HG02973 (cell line): ENCODE measurements around the gene TRPM3.
"Not testable (repeated sequence)": the region's sequence is repeated elsewhere in the genome, so short reads cannot be mapped to it uniquely, and the experiment has no call there.

Experiments used
- ATAC-seq: cut with Tn5 transposase; IDR thresholded peaks from one replicate; pipeline ENCODE4 v1.9.1; 2021; ENCODE audit warnings: moderate library complexity; ENCODE audit not compliant: unreplicated experiment

Gene TRPM3

DNA sequence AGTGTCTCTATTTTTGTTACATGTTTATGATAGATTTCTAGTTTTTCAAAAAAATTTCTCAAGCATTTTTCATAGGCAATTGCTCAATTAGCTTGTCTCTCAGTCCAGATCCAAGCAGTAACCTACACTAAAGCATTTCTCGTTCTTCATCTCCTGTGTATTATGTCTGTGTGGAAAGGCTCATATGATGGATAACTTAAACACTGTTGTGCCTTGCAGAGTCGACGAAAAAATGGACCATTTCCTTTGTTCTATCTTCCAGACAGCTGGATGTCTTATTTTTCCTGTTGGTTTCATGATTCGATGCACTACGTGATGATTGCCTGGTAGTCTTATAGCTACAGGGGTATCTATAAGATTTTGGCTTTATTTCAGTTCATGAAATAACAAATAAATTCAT, 347.8 kb downstream of the TRPM3 start:
- no peak for ATAC-seq

- no peak for ATAC-seq
Measured at GRCh38 chr9:70772601-70773000, 348.8 kb downstream of the TRPM3 start.

DNA sequence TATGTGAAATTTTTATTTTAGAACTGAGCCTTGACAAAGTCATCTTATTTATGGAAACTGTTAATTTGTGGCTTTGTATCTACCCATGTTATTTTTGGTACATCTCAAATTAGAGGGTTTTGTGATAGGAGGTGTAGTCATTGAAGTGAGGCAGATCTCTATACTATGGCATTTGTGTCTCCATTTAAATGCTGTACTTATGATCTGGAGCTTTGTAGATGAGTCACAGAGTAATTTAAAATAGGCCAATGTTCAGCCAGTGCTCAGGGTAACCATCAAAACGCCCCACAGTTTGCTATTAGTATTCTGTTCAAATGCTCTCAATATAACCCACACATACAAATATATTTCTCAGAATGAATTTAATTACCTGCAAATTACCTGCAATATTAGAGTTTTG, 355.5 kb downstream of the TRPM3 start:
- no peak for ATAC-seq

DNA sequence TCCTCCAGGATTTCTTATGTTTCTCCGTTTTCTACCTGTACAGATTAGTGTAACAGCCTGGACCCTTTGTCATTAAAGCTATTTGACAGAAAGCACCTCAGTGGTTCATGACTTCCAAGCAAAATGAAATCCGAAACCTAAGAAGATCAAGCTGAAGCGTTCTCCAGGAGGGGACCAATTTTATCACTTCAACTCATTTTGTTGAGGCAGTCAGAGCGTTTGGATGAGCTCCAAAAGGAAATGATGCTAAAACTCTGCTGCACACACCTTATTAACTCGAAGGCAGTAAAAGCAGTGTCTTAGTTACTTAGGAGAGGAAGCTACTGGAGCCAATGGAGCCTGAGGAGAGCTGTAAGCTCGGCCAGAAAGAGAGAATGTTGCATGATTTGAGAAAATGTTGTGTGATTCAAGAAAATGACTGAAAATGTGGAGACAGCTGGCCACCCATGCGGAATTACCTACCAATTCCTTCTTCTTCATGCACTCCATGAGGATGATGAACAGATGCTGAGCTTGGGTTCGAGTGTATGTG, 360.2 kb downstream of the TRPM3 start:
- ATAC-seq: no peak

- no peak for ATAC-seq
Measured at GRCh38 chr9:70760228-70760627, 361.2 kb downstream of the TRPM3 start.

- ATAC-seq: no peak
Measured at GRCh38 chr9:70753311-70753710, 368.1 kb downstream of the TRPM3 start.

DNA sequence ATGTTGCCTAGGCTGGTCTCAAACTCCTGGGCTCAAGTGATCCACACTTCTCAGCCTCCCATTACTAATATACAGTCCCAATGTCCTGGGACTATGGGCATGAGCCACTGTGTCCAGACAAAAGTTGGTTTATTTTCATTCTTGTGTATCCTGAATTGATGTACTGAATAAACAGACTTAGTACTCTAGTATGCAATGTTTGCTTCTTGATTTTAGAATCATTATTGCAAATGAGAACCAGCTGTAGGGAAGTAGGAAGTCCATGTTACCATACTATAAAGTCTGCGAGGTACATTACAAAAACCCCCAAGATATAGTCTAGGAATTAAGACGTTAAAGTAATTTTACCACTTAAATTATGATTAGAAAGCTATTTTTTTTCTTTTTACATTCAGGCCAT, 372.4 kb downstream of the TRPM3 start:
- no peak for ATAC-seq

DNA sequence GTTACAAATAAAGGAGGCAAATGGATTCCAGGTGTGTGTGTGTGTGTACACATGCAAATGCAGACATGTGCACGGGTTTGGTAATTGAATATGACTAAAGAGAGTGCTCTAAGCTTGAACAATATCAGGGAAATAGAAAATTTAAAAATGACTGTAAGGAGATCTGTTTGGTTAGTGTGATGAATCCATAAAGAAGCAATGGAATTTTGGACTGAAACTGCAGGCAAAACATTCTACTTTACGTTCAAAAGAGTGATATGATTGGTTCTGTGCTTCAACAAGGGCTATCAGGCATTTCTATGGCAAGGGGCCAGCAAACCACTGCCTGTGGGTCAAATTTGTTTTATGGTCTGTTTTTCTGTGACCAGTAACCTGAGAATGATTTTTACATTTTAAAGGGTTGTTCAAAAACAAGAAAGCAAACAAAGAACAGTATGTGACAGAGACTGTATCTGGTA, 374.1 kb downstream of the TRPM3 start:
- no peak for ATAC-seq

DNA sequence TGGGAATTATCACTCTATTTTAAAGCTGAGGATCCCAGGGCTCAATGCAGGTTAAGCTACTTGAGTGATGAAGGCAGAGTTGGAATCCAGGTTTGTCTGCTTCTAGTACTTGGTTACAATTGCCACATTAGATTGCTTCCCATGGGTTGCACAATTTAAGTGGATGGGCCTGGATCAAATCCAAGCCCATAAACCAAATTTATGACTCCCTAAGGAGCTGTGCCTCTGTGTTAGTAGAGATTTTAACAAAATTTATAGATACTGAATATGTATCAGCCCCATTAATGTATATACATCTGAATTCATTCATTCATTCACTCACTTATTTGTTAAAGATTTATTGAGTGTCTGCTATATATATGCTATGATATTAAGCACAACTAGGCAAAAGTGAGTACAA, 374.7 kb downstream of the TRPM3 start:
- no peak for ATAC-seq

- no peak for ATAC-seq
Measured at GRCh38 chr9:70746316-70746715, 375.1 kb downstream of the TRPM3 start.

DNA sequence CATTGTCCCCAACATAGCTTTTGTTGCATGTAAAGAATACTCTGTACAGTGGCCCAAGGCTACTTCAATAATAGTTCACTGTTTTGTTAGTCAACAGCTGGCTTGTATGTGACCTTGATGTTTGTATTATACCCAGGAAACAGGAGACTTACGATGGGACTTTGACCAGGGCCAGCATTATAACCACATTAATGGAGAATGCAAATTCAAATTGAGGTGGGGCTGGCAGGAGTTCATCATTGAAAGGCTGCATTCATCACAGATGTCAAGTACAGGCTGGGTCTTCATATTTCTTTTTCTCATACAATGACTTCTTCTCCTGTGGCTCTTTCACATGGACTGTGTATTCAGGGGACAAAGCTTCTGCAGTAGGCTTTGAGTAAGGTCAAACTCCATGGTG, 396.6 kb downstream of the TRPM3 start:
- ATAC-seq: not testable (repeated sequence)

DNA sequence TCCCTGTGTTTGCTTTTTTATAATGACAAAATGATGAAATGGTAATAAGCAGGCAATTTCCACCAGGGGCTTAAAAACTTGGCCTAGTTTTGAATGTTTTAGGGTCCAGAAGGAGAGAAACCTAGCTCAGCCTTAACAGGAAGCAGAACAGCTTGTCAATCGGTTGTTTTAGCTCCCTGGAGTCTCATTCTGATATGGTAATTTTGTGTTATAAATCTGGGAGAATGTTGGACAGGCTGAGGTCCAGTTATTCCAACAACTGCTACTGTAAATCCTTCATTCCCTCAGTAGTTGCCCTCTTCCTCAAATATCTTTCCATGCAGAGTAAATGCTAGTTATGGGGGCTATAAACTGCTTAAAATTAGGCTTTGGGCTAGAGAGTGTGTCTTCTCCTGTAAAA, 397.4 kb downstream of the TRPM3 start:
- not testable (repeated sequence) for ATAC-seq

- not testable (repeated sequence) for ATAC-seq
Measured at GRCh38 chr9:70706797-70707196, 414.6 kb downstream of the TRPM3 start.

GRCh38 chr9:70701163-70701562, 420.3 kb downstream of the TRPM3 start:
- no peak for ATAC-seq

DNA sequence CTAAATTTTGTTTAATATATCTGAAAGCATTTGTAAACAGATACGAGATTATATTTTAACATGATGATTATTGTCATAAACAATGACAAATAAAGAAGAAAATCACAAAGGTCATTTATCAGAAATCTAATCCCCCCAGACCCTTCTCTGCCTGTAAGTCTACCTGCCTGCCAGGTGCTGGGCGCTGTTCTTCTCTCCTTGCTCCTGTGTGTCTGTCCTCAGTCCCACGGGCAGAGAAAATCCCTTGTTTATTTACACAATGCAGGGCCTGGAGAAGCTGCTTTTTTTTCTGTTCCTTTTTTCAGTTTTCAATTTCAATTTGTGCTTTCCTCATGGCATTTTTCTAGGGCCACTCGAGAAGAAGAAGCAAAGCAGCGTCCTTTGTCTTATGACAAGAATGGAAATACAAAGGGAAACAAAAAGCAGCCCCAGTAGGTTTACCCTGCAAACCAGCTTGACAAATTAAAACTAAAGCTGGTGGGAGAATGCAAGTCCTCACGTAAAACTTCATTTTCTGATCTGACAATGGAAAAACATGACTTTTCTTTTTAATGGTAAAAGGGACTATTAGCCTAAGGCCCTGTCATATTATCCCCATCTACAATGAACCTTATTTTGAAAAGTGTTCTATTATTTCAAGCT, 424.6 kb downstream of the TRPM3 start:
- no peak for ATAC-seq

- ATAC-seq: no peak
Measured at GRCh38 chr9:70694758-70695157, 426.7 kb downstream of the TRPM3 start.

- no peak for ATAC-seq
Measured at GRCh38 chr9:70693186-70693585, 428.2 kb downstream of the TRPM3 start.

DNA sequence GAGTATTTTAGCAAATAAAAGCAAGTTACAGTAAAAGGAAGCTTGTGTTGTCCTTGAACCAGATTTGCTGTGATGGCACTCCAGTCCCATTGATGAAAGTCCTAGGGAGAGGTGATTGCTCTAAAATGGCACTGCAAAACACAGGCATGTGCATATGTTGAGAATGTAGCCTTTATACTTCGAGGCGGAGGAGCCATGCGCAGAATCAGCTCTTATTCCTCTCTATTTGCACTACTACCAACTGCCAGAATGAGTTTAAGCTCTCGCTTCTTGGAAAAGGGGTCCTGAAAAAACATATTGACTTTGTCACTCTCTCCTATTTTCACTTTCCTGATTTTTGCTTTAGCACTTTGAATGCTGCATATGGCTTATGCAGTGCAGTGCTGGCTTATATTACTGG, 429.0 kb downstream of the TRPM3 start:
- no peak for ATAC-seq

DNA sequence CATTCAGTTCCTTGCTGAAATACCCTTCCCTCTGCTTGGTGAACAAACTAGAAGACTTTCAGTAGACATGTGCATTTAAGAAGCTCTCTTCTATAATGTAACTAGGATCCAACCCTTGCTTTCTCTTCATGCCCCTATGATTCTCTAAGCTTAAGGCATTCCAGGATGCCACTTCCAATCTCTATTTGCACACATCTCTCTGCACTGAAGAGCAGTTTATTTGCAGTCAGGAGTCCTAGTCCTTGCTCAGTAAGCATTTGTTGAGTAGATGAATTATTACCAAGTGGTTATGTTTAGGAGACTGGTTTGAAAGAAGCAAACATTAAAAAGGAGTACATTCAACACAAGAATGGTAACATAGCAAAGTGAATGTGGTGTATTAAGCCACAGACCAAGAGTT, 432.7 kb downstream of the TRPM3 start:
- ATAC-seq: no peak

DNA sequence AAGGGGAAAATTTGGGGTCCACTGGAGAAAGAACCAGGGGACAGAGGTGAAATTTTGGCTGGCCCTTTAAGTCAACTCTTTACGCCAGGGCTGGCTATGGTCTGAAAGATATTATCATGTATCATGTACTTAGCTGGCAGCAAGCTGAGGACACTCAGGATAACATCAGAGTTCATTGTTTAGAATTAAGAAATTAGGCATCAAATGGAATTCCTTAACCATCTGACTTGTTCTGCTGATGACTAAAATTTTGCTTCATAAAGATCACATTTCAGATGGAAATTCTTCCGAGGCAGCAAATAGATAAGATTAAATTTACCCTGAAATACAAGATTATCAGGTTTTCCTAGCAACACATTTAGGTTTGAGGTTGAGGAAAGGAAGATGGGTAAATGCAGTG, 437.6 kb downstream of the TRPM3 start:
- ATAC-seq: no peak

GRCh38 chr9:70682298-70682697, 439.1 kb downstream of the TRPM3 start:
- no peak for ATAC-seq

DNA sequence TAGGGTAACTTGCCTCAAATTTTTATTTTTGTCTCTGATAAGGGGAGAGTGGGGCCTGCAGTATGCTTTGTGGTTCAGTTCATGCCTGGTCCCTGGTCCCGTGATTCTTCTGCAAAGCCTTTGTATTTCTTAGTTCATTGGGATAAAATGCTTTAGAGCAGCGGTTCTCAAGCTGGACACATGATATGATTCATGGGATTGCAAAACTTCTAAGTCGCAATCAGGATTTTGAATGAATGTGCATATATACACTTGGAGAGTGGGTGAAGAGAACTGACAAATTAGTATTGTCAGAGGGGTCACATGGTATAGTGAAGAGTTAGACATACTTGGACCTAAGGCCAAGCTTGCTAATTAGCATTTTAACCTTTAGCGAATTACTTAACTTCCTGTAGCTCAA, 441.6 kb downstream of the TRPM3 start:
- no peak for ATAC-seq

GRCh38 chr9:70678153-70678552, 443.3 kb downstream of the TRPM3 start:
- no peak for ATAC-seq
